Dedifferentiated amniotic fluid mesenchymal stem cell (primary cell): Measurements from ENCODE around the gene CMTM6.
A peak's percentile ranks its signal among the peaks of the same experiment; 100 is the strongest.
"Not testable (repeated sequence)": the region's sequence is repeated elsewhere in the genome, so short reads cannot be mapped to it uniquely, and the experiment has no call there.

ENCODE experiments used
- DNase-seq: peaks from one replicate; pipeline ENCODE4 v3.0.0-alpha.2; 2016; ENCODE audit errors: extremely low spot score

CMTM6 gene

GRCh38 chr3:32499585-32499984 is 3.1 kb downstream of the CMTM6 start:
- DNase-seq, result no peak

- DNase-seq, result no peak
Observed at GRCh38 chr3:32498992-32499391, 3.7 kb downstream of the CMTM6 start.

- DNase-seq, result no peak
Observed at GRCh38 chr3:32498252-32498651, 4.4 kb downstream of the CMTM6 start.

GRCh38 chr3:32495609-32496008 is 7.0 kb downstream of the CMTM6 start:
- no peak for DNase-seq

- no peak for DNase-seq
Observed at GRCh38 chr3:32495085-32495484, 7.6 kb downstream of the CMTM6 start.

GRCh38 chr3:32493437-32494414 is 8.9 kb downstream of the CMTM6 start:
- DNase-seq, result no peak

GRCh38 chr3:32492684-32493436 is 9.8 kb downstream of the CMTM6 start:
- no peak for DNase-seq

GRCh38 chr3:32488474-32489008 is 14.1 kb downstream of the CMTM6 start:
- DNase-seq, result no peak

- no peak for DNase-seq
Observed at GRCh38 chr3:32487781-32488473, 14.7 kb downstream of the CMTM6 start.

GRCh38 chr3:32484436-32484835 is 18.2 kb downstream of the CMTM6 start:
- DNase-seq, result no peak

- DNase-seq, result no peak
Observed at GRCh38 chr3:32483772-32484171, 18.9 kb downstream of the CMTM6 start.

GRCh38 chr3:32482693-32483092 is 20.0 kb downstream of the CMTM6 start:
- DNase-seq, result no peak

GRCh38 chr3:32481791-32482631 is 20.6 kb downstream of the CMTM6 start:
- DNase-seq, result no peak

GRCh38 chr3:32480604-32481003 is 22.0 kb downstream of the CMTM6 start:
- DNase-seq, result peak; percentile 56

- DNase-seq, result no peak
Observed at GRCh38 chr3:32474201-32474600, 28.5 kb downstream of the CMTM6 start.

- DNase-seq, result not testable (repeated sequence)
Observed at GRCh38 chr3:32472151-32472550, 30.5 kb downstream of the CMTM6 start.

- DNase-seq, result no peak
Observed at GRCh38 chr3:32471246-32471645, 31.4 kb downstream of the CMTM6 start.

- DNase-seq, result no peak
Observed at GRCh38 chr3:32470362-32470761, 32.3 kb downstream of the CMTM6 start.

GRCh38 chr3:32469151-32469874 is 33.3 kb downstream of the CMTM6 start:
- DNase-seq, result no peak

GRCh38 chr3:32467333-32468070 is 35.1 kb downstream of the CMTM6 start:
- no peak for DNase-seq
